HG03135 (cell line): ENCODE data around the gene PHF12.

Experiments
- ATAC-seq: cut with Tn5 transposase; IDR thresholded peaks from one replicate; pipeline ENCODE4 v1.9.1; 2021; ENCODE audit warnings: mild to moderate bottlenecking, moderate library complexity; ENCODE audit not compliant: unreplicated experiment

Gene PHF12

GRCh38 chr17:28951428-28951990 is at the start of gene PHF12:
Gene PHF12 (minus strand): TSS chr17:28951518. CDS start chr17:28950960, 558 bp downstream.
- peak; percentile 51 for ATAC-seq

DNA sequence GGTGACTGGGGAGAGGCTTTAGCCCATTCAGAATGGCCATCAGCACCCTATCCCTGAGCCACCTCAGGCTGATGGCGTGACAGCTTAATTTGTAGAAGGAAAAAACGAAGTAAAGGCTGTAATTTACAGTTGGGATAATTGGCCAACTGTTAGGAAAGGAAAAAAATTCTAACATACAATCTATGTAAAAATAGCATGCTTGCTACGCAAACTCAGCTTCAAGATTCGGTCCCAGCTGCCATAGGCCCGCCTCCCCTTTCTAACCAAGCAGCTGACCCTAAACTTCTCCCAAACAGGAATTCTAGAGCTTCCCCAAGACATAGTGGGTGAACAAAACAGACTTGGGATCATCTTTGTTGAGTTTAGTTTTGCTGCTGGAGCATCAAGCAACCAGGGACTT is 49.7 kb upstream of the PHF12 start:
- no peak for ATAC-seq

DNA sequence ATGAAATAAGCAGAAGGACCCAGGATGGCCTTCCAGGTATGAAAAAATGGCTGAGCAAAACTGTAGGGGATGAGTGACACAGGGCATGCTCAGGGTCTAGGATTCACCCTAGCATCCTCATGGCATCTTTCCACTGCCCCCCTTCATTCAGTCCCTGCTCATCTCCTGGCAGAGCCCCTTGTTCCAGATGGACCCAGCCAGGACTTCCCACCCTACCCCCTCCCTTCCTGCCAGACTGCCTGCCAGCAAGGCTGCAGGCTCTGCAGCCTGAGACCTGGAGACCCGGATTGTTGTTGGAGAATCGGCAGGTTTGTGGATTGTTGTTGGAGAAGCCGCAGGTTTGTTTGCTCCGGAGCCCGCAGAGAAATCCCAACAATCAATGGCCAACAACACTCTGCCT is 47.9 kb upstream of the PHF12 start:
- ATAC-seq = no peak

DNA sequence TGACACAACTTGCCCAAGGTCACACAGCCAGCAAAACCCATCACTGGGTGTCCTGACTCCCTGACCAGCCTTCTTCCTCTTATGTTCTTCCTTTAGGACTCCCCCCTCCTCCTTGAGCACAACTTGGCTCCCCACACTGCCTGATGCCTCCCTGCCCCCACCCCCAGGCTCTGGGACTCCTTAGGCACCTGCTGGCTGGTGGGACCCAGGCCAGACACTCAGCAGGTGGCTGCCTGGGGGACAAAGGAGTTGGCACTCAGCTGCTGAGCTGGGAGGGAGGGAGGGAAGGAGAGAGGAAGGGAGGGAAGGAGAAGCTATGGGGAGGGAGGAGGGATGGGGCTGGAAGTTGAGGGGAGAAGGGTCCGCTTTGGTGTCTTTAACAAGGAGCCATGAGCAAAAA is 46.5 kb upstream of the PHF12 start:
- ATAC-seq = no peak

GRCh38 chr17:28996554-28997096 is 45.3 kb upstream of the PHF12 start:
- ATAC-seq = no peak

DNA sequence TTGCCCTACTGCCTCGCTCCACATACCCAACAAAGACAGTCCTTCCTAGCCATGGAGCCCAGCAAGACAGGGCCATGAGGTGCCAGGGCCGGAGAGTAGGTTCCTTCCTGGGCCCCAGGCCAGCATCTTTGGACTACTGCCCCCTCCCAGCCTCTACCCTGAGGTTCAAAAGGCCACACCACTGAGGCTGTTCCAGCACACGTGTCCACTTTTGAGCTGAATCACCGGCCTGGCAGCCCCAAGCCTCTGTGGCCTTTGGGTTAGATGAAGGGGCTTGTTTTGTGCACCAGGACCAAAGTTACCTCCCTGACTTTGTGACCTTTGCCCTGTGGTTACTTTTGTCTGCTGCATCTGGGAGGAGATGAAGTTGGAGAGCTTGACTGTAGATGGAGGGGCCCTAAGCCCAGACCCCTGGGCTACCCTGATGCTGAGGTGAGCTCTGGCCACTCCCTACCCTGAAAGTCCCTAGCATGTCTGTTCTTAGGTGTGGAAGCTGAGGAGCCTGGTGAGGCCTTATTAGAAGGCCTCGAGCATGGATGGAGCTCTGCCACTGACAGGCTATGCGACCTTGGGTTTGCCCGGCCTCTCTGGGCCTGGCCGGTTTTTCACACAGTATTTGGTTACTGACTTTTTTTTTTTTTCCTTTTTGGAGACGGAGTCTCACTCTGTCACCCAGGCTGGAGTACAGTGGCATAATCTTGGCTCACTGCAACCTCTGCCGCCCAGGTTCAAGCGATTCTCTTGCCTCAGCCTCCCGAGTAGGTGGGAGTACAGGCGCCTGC is 42.5 kb upstream of the PHF12 start:
- no peak for ATAC-seq

- no peak for ATAC-seq
Observed at GRCh38 chr17:28992625-28993600, 41.6 kb upstream of the PHF12 start.

DNA sequence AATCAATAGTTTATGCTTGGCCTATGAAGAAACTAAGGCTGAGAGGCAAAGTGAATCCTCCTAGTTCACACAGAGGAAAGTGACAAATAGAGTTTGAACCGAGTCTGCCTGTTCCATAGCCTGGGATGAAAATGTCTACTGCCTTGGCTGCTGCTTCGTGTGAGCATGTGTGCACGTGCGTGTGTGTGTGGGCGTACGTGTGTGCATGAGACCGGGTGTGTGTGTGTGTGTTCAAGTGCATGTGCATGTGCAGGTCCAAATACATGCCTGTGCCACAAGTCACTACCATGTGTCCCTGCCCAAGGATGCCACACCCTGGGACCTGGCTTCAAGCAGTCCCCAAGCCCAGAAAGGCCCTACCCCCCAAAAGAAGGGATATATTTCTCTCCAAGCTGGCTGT is 40.9 kb upstream of the PHF12 start:
- no peak for ATAC-seq

DNA sequence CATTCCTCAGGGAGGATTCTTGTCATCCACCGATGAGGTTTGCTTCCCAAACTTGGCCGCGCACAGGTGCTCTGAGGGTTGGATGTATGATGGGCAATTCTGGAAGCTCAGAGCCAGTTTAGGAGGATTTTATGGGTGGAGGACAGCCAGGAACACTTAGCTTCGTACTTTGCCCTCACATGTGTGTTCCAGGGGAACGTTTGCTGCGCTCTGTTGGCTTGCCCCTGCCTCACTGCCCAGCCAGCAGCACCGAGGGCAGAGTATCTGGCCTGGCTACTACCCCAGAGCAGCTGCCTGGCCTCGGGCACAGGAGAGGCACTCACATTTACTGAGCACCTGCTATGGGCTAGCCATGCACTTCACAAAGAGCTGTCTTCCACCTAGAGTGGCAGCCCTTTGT is 40.5 kb upstream of the PHF12 start:
- no peak for ATAC-seq

GRCh38 chr17:28989028-28989427 is 37.7 kb upstream of the PHF12 start:
- ATAC-seq = no peak

- ATAC-seq = no peak
Observed at GRCh38 chr17:28988475-28988874, 37.2 kb upstream of the PHF12 start.

DNA sequence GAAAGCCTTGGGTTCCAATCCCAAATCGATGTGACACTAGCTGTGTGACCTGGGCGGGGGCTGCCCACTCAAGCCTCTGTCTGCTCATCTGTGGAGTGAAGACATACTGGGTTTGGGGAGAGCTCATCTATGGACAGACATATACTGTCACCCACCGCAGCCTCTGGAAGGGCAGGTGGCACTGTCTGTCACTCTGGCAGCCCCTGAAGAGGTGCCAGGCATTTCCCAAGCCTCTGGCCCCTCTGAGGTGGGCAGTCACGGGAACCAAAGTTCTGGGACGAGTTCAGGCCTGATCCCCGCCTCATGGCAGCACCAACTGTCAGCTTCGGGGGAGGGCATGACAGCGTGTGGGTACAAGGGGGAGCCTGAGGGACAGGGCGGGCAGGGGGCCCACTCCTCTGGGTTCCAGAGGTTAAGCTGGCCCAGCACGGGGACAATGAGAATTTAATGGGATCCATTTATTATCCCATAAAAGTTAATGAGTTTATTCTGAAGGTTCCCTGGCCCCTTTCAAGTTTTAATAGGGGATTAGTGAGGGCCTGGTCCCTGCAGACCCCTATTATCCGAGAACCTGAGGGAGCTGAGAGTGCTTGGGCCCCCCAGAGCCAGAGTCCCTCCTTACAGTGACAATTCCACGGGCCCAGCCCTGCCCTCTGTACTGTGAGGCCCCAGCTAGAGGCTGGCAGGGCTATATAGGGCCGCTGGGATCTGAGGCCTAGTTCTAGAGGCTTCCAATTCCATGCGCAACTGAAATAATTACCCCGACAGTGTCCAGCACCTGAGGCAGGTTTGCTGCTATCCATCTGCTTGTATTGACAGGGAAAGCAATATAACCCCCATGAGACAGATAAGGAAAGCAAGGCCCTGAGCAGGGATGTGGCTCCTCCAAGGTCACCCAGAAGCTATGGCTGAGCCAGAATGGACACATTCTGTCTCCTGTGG is 35.7 kb upstream of the PHF12 start:
- ATAC-seq = no peak

DNA sequence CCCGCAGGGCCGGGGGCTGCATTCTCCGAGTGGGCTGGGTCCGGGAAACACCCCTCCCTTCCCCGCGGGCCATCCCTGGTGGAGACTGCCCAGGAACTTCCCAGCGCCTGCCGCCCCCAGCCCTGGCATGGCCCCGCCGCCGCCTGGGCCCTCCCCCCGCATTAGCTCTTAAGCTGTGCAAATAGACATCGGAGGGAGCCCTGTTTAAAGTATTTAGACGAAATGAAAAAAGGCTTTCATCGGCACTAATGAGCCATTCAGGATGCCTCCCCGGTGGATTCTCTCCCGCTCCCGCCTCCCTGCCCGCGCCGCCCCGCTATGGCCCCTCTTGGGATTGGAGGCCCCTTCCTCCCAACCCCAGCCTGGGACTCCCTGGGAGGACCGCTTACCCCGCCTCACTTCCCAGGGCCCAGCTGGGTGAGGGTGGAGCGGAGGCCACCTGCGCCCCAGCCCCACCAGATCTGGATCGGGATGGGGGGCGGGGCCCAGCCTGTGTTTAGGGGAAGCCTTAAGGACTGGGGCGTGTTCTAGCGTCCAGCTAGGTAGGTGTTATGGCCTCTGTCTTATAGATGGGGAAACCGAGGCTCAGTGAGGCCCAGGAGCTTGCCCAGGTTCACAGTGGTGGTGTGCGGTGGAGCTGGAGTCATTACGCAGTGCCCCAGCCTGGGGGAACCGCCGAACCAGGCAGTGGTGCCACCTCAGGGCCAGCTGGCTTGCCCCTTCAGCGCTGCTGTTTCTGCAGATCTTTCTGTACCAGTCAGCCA is 34.8 kb upstream of the PHF12 start:
- no peak for ATAC-seq

- no peak for ATAC-seq
Observed at GRCh38 chr17:28983286-28984230, 32.2 kb upstream of the PHF12 start.

- ATAC-seq = peak; percentile 79
Observed at GRCh38 chr17:28982131-28982793, 30.9 kb upstream of the PHF12 start.

DNA sequence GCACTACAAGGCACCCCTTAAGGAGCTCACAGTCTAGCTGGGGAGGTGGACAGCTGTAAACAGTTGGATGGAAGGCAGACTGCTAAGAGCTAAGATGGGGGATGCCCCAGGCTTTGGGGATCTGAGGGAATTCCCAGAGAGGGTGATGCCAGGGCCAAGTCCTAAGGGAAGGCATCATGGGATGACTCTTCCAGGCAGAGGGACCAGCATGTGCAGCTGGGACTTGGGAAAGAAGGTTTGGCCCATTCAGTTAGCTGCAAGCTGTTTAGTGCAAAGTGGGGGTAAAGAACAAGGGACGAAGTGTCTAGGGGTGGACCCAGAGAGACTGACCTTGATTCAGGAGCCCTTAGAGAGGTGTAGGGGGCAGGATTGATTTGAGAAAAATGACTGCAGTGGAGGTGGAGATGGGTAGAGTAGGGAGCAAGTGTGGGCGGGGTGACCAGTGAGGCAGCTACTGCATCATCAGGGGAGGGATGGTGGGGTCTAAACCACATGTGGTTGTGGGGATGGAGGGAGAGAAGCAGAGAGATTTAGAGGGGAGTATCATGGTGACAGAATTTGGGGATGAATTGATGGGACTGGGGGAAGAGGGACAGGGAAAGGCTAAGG is 27.1 kb upstream of the PHF12 start:
- ATAC-seq = no peak

GRCh38 chr17:28977659-28978355 is 26.5 kb upstream of the PHF12 start:
- no peak for ATAC-seq
